ENCODE measurements around the gene TEX14. TPM values are rescaled to one million over a fixed set of nuclear protein-coding genes. Genes with fewer than 3 reads are reported as not detected.
A peak's percentile ranks its signal among the peaks of the same experiment; 100 is the strongest.
"Not testable (repeated sequence)": the region's sequence is repeated elsewhere in the genome, so short reads cannot be mapped to it uniquely, and the experiment has no call there.

The TEX14 gene
- total RNA-seq, 2 donors from 2014 or later = 0.42 to 0.60 TPM

DNA sequence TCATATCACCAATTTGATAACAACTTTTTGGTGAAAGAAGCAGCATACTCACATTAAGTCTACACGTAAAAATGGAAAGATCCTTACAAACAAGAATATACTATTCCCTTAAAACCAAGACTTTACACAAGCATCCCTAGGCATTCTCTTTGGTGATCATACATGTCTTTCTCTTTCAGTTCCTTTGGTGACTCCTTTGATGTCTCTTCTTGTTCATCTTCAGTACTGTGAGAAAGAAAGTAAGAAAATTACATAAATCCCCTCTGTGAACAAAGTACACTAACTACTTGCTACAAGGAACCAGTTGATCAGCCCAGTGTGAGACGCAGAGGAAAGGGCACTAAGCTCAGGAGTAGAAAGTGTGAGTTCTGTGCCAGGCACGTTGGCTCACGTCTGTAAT lies 117.8 kb downstream of the TEX14 start:
- Mint-ChIP-seq H3K36me3 (ENCODE audit: low read depth) (peaks cover 2% of the 10 kb centered on the region), H3K4me3 (no peak overlapping the region), H3K27me3 (no peaks in the 10 kb centered on the region), H3K27ac (no peak overlapping the region), H3K4me1 (no peaks in the 10 kb centered on the region)
- ATAC-seq (no peak), DNase-seq (no peak)
- no peaks in the 10 kb centered on the region for H3K9me3 ChIP-seq (ENCODE audit: control insufficient read depth, low read length, poor library complexity, severe bottlenecking)

DNA sequence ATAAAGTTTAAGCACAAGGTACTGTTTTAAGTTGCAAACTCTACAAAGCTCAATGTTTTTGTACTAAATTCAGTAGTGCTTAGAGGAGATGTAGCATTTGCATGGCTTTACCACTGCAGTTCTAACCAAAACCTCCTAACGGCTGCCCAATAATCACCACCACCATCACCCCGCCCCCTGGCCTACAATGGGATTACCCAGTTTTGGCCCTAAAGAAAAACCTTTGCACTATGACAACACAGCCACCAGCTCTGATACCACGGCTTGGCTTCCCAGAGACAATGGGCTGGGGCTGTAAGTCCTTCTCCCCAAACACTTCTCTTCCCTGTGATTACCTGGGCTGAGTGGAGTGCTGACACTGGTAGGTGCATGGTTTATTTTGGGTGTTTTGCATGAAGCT lies 119.0 kb downstream of the TEX14 start:
- ATAC-seq = no peak
- no peaks in the 10 kb centered on the region for H3K27me3 Mint-ChIP-seq
- no peaks in the 10 kb centered on the region for H3K4me1 Mint-ChIP-seq
- H3K9me3 ChIP-seq (ENCODE audit: control insufficient read depth, low read length, poor library complexity, severe bottlenecking) = no peaks in the 10 kb centered on the region
- no peak overlapping the region for H3K4me3 Mint-ChIP-seq
- no peak overlapping the region for H3K27ac Mint-ChIP-seq
- DNase-seq = no peak
- peaks cover 2% of the 10 kb centered on the region for H3K36me3 Mint-ChIP-seq (ENCODE audit: low read depth)

DNA sequence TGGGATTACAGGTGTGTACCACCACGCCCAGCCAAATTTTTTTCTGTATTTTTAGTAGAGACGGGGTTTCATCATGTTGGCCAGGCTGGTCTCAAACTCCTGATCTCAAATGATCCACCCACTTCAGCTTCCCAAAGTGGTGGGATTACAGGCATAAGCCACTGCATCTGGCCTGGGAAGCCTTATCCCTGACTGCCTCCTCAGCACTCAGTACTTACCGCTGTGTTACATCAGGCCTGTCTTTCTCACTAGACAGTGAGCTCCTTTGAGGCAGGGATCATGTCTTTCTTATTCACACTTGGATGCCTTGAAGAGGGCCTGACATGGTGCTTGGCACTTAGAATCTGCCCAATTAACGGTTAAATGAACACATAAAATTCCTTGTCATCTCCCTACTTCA lies 121.1 kb downstream of the TEX14 start:
- ATAC-seq = no peak
- no peak for DNase-seq
- Mint-ChIP-seq H3K36me3 (ENCODE audit: low read depth) (peaks cover 2% of the 10 kb centered on the region), H3K27me3 (no peaks in the 10 kb centered on the region), H3K4me1 (no peaks in the 10 kb centered on the region), H3K4me3 (no peak overlapping the region), H3K27ac (no peak overlapping the region)
- no peaks in the 10 kb centered on the region for H3K9me3 ChIP-seq (ENCODE audit: control insufficient read depth, low read length, poor library complexity, severe bottlenecking)

DNA sequence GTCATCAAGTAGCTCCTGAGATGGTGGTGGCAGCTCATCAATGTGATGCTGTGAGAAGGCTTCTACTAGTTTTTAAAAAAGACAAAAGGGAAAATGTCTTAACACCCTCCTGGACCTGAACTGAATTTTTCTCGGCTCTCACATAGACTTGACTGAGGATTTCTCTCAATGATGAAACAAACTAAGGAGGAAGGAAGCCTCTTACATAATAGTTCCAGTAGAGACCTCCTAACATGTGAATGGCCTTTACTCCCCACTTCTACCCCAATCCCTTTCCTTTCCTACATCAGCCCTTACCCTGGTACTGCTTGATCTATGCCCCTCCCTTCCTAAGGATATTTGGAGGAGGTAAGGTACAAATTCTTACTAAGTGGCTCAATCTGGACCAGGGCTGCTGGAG lies 122.6 kb downstream of the TEX14 start:
- H3K27me3 Mint-ChIP-seq = peaks cover 7% of the 10 kb centered on the region
- peaks cover 2% of the 10 kb centered on the region for H3K36me3 Mint-ChIP-seq (ENCODE audit: low read depth)
- no peak overlapping the region for H3K27ac Mint-ChIP-seq
- H3K9me3 ChIP-seq (ENCODE audit: control insufficient read depth, low read length, poor library complexity, severe bottlenecking) = no peaks in the 10 kb centered on the region
- H3K4me1 Mint-ChIP-seq = no peaks in the 10 kb centered on the region
- ATAC-seq (no peak), DNase-seq (no peak)
- no peak overlapping the region for H3K4me3 Mint-ChIP-seq

GRCh38 chr17:58568044-58568799 lies 123.6 kb downstream of the TEX14 start:
- H3K36me3 Mint-ChIP-seq (ENCODE audit: low read depth) = peaks cover 2% of the 10 kb centered on the region
- H3K9me3 ChIP-seq (ENCODE audit: control insufficient read depth, low read length, poor library complexity, severe bottlenecking) = no peaks in the 10 kb centered on the region
- H3K27me3 Mint-ChIP-seq = peaks cover 13% of the 10 kb centered on the region
- DNase-seq = no peak
- no peaks in the 10 kb centered on the region for H3K4me1 Mint-ChIP-seq
- no peak overlapping the region for H3K27ac Mint-ChIP-seq
- H3K4me3 Mint-ChIP-seq = no peak overlapping the region
- ATAC-seq = no peak

DNA sequence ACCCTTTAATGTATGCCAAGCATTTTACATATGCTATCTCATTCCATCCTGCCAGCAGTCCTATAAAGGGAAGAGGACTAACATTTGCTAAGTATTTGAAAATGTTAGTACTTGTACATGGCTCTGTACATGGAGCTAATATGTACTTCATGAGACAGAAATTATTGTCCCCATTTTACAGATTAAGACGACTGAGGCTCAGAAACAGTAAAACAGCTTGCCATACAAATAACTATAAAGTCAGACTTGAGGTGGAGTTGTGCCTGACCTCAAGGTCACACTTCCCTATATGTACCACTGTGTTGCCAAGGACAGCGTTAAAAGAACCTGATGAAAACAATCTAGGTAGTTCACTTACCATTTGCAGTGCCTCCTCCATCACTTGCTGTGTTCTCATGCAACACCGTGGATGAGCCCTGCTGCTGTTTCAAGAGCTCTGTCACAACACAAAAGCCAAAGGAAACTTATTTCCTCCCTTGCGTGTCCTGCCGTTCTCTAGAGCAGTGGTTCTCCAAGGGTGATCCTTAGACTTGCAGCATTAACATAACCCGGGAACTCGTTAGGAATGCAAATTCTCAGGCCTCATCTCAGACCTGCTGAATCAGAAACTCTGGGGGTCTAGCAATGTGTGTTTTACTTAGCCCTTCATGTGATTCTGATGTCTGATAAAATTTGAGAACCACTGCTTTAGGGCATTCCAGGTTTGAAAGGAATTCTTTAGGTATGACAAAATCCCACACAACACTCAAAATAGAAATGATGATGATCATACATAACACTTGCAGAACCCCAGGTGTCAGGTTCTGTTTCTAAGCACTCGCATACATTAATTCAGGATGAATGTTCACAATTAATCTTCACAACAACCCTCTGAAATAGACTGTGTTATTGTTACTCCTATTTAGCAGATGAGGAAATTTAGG lies 126.2 kb downstream of the TEX14 start:
- no peak for ATAC-seq
- Mint-ChIP-seq H3K27me3 (peaks cover 16% of the 10 kb centered on the region), H3K36me3 (ENCODE audit: low read depth) (no peaks in the 10 kb centered on the region), H3K4me1 (no peaks in the 10 kb centered on the region), H3K27ac (no peak overlapping the region), H3K4me3 (no peak overlapping the region)
- no peak for DNase-seq
- H3K9me3 ChIP-seq (ENCODE audit: control insufficient read depth, low read length, poor library complexity, severe bottlenecking) = no peaks in the 10 kb centered on the region

DNA sequence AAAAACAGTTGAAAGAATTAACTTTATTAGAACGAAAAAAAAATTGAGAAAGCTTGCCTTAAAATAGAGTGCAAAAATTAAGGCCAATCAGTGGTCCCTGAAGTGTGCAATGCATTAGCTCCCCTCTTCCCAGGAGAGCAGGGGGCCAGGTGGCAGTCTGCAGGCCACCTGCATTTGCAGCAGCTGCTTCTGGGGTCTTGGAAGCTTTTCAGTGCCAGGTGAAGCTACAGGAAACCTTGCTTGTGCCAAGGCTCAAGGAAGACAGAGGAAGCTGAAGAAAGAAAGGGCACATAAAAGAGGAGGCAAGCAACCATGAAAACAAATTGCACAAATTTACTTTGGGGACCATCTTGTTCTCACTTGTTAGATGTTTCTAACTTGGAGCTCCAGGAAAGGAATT lies 126.9 kb downstream of the TEX14 start:
- no peak overlapping the region for H3K4me3 Mint-ChIP-seq
- H3K27me3 Mint-ChIP-seq = peaks cover 21% of the 10 kb centered on the region
- H3K4me1 Mint-ChIP-seq = no peaks in the 10 kb centered on the region
- ATAC-seq (no peak), DNase-seq (no peak)
- no peaks in the 10 kb centered on the region for H3K9me3 ChIP-seq (ENCODE audit: control insufficient read depth, low read length, poor library complexity, severe bottlenecking)
- no peak overlapping the region for H3K27ac Mint-ChIP-seq
- H3K36me3 Mint-ChIP-seq (ENCODE audit: low read depth) = no peaks in the 10 kb centered on the region

- Mint-ChIP-seq H3K4me3 (no peak overlapping the region), H3K27ac (no peak overlapping the region), H3K27me3 (peaks cover 27% of the 10 kb centered on the region), H3K4me1 (no peaks in the 10 kb centered on the region), H3K36me3 (ENCODE audit: low read depth) (no peaks in the 10 kb centered on the region)
- ATAC-seq = no peak
- no peaks in the 10 kb centered on the region for H3K9me3 ChIP-seq (ENCODE audit: control insufficient read depth, low read length, poor library complexity, severe bottlenecking)
- no peak for DNase-seq
Observed at GRCh38 chr17:58564243-58564642, 127.6 kb downstream of the TEX14 start.

DNA sequence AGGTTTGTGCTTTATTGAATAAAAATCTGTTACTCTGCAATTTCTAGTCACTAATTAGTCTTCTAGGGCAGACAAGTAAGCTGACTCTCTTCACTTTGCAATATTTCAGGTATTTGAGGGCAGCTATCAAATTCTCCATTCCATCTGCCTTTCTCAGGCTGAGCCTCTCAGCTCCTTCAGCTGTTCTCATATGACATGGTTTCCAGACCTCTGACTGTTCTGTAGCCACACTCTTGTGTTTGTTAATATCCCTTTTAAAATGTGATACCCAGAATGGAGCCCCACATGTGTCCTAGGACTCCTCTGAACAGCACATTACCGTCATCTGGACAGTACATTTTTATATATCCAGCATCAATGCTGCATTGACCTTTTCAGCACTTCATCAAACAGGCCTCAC lies 131.3 kb downstream of the TEX14 start:
- H3K9me3 ChIP-seq (ENCODE audit: control insufficient read depth, low read length, poor library complexity, severe bottlenecking) = no peaks in the 10 kb centered on the region
- ATAC-seq (no peak), DNase-seq (no peak)
- Mint-ChIP-seq H3K27me3 (peaks cover 34% of the 10 kb centered on the region), H3K27ac (no peak overlapping the region), H3K4me1 (no peaks in the 10 kb centered on the region), H3K4me3 (no peak overlapping the region), H3K36me3 (ENCODE audit: low read depth) (peaks cover 2% of the 10 kb centered on the region)

DNA sequence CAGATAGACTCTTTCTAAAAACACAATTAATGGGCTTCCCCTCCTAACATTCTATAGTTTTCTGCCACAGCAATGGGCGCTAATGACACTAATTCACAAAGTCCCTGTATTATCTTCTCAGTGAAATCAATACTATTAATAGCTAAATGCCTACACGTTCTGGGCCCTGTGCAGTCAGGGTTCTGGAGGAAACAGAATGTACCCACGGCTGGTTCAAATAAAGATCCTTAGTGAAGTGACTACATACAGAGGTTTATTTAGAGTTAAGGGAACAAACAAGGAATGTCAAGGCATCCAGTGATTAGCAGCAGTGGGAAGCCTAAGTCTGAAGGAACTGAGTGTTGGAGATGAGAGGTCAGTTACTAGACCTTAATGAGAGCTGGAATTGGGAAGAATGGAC lies 133.9 kb downstream of the TEX14 start:
- Mint-ChIP-seq H3K27ac (no peak overlapping the region), H3K27me3 (peaks cover 20% of the 10 kb centered on the region), H3K4me3 (no peak overlapping the region), H3K36me3 (ENCODE audit: low read depth) (peaks cover 2% of the 10 kb centered on the region), H3K4me1 (no peaks in the 10 kb centered on the region)
- H3K9me3 ChIP-seq (ENCODE audit: control insufficient read depth, low read length, poor library complexity, severe bottlenecking) = no peaks in the 10 kb centered on the region
- no peak for DNase-seq
- ATAC-seq = no peak

DNA sequence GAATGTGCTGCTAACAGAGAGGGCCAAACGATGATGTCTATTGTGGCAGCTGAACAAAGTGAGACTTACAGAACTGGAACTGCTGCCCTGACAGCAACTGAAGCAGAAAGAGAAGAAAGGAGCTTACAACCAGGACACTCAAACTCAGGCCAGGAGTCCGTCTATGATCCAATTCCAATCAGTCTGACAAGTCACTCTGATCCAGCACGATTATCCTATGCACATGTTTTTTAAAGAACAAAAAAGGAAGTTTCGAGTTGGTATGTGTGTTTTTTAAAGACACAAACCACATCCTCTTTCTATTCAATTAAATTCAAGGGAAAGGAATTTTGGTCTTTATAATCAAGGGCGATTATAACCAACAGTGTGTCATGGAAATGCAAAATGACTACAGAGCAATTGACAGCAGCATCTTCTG lies 135.0 kb downstream of the TEX14 start:
- Mint-ChIP-seq H3K36me3 (ENCODE audit: low read depth) (peaks cover 4% of the 10 kb centered on the region), H3K27ac (no peak overlapping the region), H3K4me1 (peaks cover 2% of the 10 kb centered on the region), H3K27me3 (peaks cover 25% of the 10 kb centered on the region), H3K4me3 (no peak overlapping the region)
- no peaks in the 10 kb centered on the region for H3K9me3 ChIP-seq (ENCODE audit: control insufficient read depth, low read length, poor library complexity, severe bottlenecking)
- ATAC-seq (no peak), DNase-seq (no peak)

GRCh38 chr17:58555109-58555508 lies 136.7 kb downstream of the TEX14 start:
- not testable (repeated sequence) for ATAC-seq; H3K9me3 ChIP-seq (ENCODE audit: control insufficient read depth, low read length, poor library complexity, severe bottlenecking); DNase-seq; H3K4me1 Mint-ChIP-seq; H3K36me3 Mint-ChIP-seq (ENCODE audit: low read depth); H3K4me3 Mint-ChIP-seq; H3K27ac Mint-ChIP-seq
- peaks cover 21% of the 10 kb centered on the region for H3K27me3 Mint-ChIP-seq

DNA sequence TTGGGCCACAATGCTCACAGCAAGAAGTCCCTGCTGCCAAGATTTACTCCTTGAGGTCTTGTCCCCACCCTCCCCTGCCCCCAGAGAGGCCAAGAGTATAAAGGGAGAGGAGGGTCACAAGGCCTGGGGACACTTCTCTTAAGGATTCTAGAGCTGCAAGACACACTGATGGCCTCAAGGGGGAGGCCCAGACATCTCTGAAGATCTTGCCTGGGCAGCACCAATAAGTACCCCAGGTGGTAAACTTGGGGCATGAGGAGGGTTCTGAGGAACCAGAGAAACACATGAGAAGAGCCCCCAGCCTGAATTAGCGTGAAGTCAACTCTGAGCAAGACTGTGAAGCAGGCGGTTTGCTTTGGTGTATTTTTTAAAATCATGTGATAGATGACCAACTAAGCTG lies 150.6 kb downstream of the TEX14 start:
- Mint-ChIP-seq H3K36me3 (ENCODE audit: low read depth) (no peaks in the 10 kb centered on the region), H3K27ac (no peak overlapping the region), H3K4me3 (no peak overlapping the region), H3K4me1 (no peaks in the 10 kb centered on the region), H3K27me3 (peaks cover 26% of the 10 kb centered on the region)
- DNase-seq = no peak
- H3K9me3 ChIP-seq (ENCODE audit: control insufficient read depth, low read length, poor library complexity, severe bottlenecking) = no peaks in the 10 kb centered on the region
- peak; percentile 33 for ATAC-seq
